ENCODE results near the gene MEIS2.

MEIS2 gene

GRCh38 chr15:37105889-37106288 lies 5.5 kb upstream of the MEIS2 start:
- H3K9ac ChIP-seq (ENCODE audit: low read length in 2 of 2): no peak overlapping the region
- peaks cover 0 to 21% of the 10 kb centered on the region in 2 donors for H3K27me3 ChIP-seq (ENCODE audit: control insufficient read depth in 1 of 2, insufficient read depth in 2 of 2, low read length in 2 of 2)

GRCh38 chr15:37105029-37105428 lies 4.7 kb upstream of the MEIS2 start:
- H3K4me3 ChIP-seq (ENCODE audit: low read length in 2 of 2): peak overlapping the region in 1 of 2 donors; percentile 57
- no peaks in the 10 kb centered on the region for H3K36me3 ChIP-seq (ENCODE audit: control insufficient read depth in 2 of 2, insufficient read depth in 2 of 2, low read length in 2 of 2)
- H3K9ac ChIP-seq (ENCODE audit: low read length in 2 of 2): no peak overlapping the region
- peaks cover 1% of the 10 kb centered on the region for H3K4me1 ChIP-seq (ENCODE audit: control insufficient read depth, insufficient read depth, low read length)
- peaks cover 0 to 16% of the 10 kb centered on the region in 2 donors for H3K27me3 ChIP-seq (ENCODE audit: control insufficient read depth in 1 of 2, insufficient read depth in 2 of 2, low read length in 2 of 2)
- H3K27ac ChIP-seq (ENCODE audit: low read length): peak overlapping the region; percentile 92
- no peaks in the 10 kb centered on the region for H3K9me3 ChIP-seq (ENCODE audit: control insufficient read depth in 2 of 2, low read length in 2 of 2)

More at GRCh38 chr15:37105889-37106288, 5.5 kb upstream of the MEIS2 start:
- Histone ChIP-seq H3K27ac (ENCODE audit: low read length) (peak overlapping the region; percentile 92), H3K36me3 (ENCODE audit: control insufficient read depth in 2 of 2, insufficient read depth in 2 of 2, low read length in 2 of 2) (no peaks in the 10 kb centered on the region), H3K4me1 (ENCODE audit: control insufficient read depth, insufficient read depth, low read length) (peaks cover 6% of the 10 kb centered on the region), H3K4me3 (ENCODE audit: low read length in 2 of 2) (peak overlapping the region in 1 of 2 donors; percentile 35), H3K9me3 (ENCODE audit: control insufficient read depth in 2 of 2, low read length in 2 of 2) (no peaks in the 10 kb centered on the region)

GRCh38 chr15:37104424-37104981 lies 4.2 kb upstream of the MEIS2 start:
- H3K27me3 ChIP-seq (ENCODE audit: control insufficient read depth in 1 of 2, insufficient read depth in 2 of 2, low read length in 2 of 2): peaks cover 0 to 11% of the 10 kb centered on the region in 2 donors
- H3K27ac ChIP-seq (ENCODE audit: low read length): peak overlapping the region; percentile 92
- no peak overlapping the region for H3K9ac ChIP-seq (ENCODE audit: low read length in 2 of 2)
- no peaks in the 10 kb centered on the region for H3K4me1 ChIP-seq (ENCODE audit: control insufficient read depth, insufficient read depth, low read length)
- H3K9me3 ChIP-seq (ENCODE audit: control insufficient read depth in 2 of 2, low read length in 2 of 2): no peaks in the 10 kb centered on the region
- no peaks in the 10 kb centered on the region for H3K36me3 ChIP-seq (ENCODE audit: control insufficient read depth in 2 of 2, insufficient read depth in 2 of 2, low read length in 2 of 2)
- peak overlapping the region in 1 of 2 donors; percentile 57 for H3K4me3 ChIP-seq (ENCODE audit: low read length in 2 of 2)

DNA sequence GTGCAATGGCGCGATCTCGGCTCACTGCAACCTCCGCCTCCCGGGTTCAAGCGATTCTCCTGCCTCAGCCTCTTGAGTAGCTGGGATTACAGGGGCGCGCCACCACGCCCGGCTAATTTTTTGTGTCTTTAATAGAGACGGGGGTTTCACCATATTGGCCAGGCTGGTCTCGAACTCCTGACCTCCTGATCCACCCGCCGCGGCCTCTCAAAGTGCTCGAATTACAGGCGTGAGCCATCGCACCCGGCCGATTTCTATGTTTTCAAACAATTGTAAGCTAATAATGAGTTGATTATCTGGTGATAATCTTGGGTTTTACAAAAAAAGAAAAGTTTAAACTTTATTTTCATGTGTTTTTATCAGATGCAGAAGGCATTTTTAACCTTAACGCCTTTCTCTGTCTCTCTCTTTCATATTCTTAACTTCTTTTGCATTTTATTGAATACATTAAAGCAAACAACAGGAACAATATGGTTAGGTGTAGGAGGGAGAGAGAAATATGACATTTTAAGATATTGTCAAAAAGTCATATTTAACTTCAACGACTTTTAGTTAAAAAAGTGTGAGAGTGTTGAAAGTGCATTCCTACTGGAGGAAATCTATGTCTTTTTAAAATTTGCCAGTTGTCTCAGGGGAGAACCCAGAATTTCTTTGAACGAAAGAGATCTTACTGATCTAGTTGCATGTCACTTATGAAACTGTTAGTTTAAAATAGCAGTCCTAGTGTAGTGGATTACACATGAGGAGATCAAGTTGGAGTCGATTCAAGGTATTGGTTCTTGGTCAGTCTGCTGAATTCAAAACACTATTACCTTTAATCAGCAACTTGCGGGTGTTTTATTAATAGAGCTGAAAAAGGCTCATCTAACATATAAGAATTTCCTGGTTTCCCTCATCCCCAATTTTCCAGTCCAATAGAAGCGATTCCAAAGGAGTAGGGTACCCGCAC lies 3.4 kb upstream of the MEIS2 start:
- no peaks in the 10 kb centered on the region for H3K36me3 ChIP-seq (ENCODE audit: control insufficient read depth in 2 of 2, insufficient read depth in 2 of 2, low read length in 2 of 2)
- H3K9ac ChIP-seq (ENCODE audit: low read length in 2 of 2): peak overlapping the region in 1 of 2 donors; percentile 29
- H3K4me1 ChIP-seq (ENCODE audit: control insufficient read depth, insufficient read depth, low read length): no peaks in the 10 kb centered on the region
- peaks cover 0 to 9% of the 10 kb centered on the region in 2 donors for H3K27me3 ChIP-seq (ENCODE audit: control insufficient read depth in 1 of 2, insufficient read depth in 2 of 2, low read length in 2 of 2)
- H3K9me3 ChIP-seq (ENCODE audit: control insufficient read depth in 2 of 2, low read length in 2 of 2): no peaks in the 10 kb centered on the region
- H3K4me3 ChIP-seq (ENCODE audit: low read length in 2 of 2): peak overlapping the region in 1 of 2 donors; percentile 91
- peak overlapping the region; percentile 92 for H3K27ac ChIP-seq (ENCODE audit: low read length)

DNA sequence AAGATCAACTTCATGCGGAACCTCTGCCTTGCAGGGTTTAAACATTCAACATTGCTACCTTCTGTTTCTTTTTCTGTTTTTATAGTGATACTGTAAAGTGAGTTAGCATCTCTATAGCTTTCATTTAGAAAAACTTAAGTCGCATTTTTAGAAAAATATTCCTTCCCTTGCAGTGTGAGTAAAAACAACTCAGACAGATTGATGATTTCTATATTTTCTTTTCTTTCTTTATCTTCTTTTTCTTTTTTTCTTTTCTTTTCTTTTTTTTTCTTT lies 2.8 kb upstream of the MEIS2 start:
- Histone ChIP-seq H3K9ac (ENCODE audit: low read length in 2 of 2) (peak overlapping the region in 1 of 2 donors; percentile 62), H3K4me1 (ENCODE audit: control insufficient read depth, insufficient read depth, low read length) (no peaks in the 10 kb centered on the region), H3K27ac (ENCODE audit: low read length) (peak overlapping the region; percentile 92), H3K27me3 (ENCODE audit: control insufficient read depth in 1 of 2, insufficient read depth in 2 of 2, low read length in 2 of 2) (peaks cover 0 to 9% of the 10 kb centered on the region in 2 donors), H3K4me3 (ENCODE audit: low read length in 2 of 2) (peak overlapping the region; percentile 65 to 91), H3K36me3 (ENCODE audit: control insufficient read depth in 2 of 2, insufficient read depth in 2 of 2, low read length in 2 of 2) (no peaks in the 10 kb centered on the region), H3K9me3 (ENCODE audit: control insufficient read depth in 2 of 2, low read length in 2 of 2) (no peaks in the 10 kb centered on the region)

DNA sequence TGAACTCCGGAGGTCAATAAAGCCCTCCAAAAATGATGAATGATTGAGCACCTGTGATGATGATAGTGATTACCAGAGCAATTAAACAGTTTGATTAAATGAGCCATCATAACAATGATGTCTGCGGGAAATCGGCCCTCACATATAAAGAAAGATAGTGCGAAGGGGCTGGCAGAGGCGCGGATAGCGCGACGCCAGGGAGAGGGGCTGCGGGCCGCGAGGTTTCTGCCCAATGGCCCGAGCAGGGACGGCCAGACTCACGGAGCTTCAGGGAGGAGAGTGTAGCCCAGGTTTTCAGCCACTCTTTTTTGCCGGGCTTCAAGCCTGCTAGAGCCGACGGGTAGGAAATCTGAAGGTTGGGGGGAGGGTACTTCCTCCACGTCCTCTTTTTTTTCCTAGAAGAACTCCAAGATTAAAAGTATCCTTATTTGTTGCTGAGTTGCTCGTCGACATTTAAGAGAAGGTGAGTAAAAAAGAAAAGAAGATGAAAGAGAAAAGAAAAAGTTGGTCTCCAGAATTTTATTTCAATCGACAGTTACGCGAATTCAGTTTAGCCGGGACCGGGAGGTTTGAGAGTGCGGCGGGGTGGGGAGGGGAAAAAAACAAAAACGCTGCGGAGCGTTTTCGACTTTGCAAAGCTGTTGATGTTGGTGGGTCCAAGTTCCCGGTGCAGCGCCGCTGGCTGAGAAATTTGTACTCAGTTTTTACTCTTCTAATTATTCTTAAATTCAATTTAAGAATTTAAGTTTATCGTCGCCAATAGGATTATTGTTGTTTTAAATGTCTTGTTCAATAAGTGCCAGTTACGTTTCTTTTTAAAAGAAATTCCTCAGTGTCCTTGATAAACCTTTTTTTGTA lies 2.2 kb upstream of the MEIS2 start:
- H3K4me1 ChIP-seq (ENCODE audit: control insufficient read depth, insufficient read depth, low read length): peaks cover 4% of the 10 kb centered on the region
- H3K4me3 ChIP-seq (ENCODE audit: low read length in 2 of 2): peak overlapping the region; percentile 65 to 91
- peak overlapping the region; percentile 53 to 76 for H3K9ac ChIP-seq (ENCODE audit: low read length in 2 of 2)
- H3K9me3 ChIP-seq (ENCODE audit: control insufficient read depth in 2 of 2, low read length in 2 of 2): no peaks in the 10 kb centered on the region
- peaks cover 0 to 5% of the 10 kb centered on the region in 2 donors for H3K27me3 ChIP-seq (ENCODE audit: control insufficient read depth in 1 of 2, insufficient read depth in 2 of 2, low read length in 2 of 2)
- H3K27ac ChIP-seq (ENCODE audit: low read length): peak overlapping the region; percentile 92
- no peaks in the 10 kb centered on the region for H3K36me3 ChIP-seq (ENCODE audit: control insufficient read depth in 2 of 2, insufficient read depth in 2 of 2, low read length in 2 of 2)

- peak overlapping the region; percentile 91 to 96 for H3K4me3 ChIP-seq (ENCODE audit: low read length in 2 of 2)
- peak overlapping the region; percentile 91 to 95 for H3K9ac ChIP-seq (ENCODE audit: low read length in 2 of 2)
- H3K9me3 ChIP-seq (ENCODE audit: control insufficient read depth in 2 of 2, low read length in 2 of 2): no peaks in the 10 kb centered on the region
- no peaks in the 10 kb centered on the region for H3K36me3 ChIP-seq (ENCODE audit: control insufficient read depth in 2 of 2, insufficient read depth in 2 of 2, low read length in 2 of 2)
- peaks cover 0 to 2% of the 10 kb centered on the region in 2 donors for H3K27me3 ChIP-seq (ENCODE audit: control insufficient read depth in 1 of 2, insufficient read depth in 2 of 2, low read length in 2 of 2)
- H3K27ac ChIP-seq (ENCODE audit: low read length): peak overlapping the region; percentile 94
- H3K4me1 ChIP-seq (ENCODE audit: control insufficient read depth, insufficient read depth, low read length): peaks cover 9% of the 10 kb centered on the region
These were observed 1.6 kb upstream of the MEIS2 start for GRCh38 chr15:37101980-37102304.

DNA sequence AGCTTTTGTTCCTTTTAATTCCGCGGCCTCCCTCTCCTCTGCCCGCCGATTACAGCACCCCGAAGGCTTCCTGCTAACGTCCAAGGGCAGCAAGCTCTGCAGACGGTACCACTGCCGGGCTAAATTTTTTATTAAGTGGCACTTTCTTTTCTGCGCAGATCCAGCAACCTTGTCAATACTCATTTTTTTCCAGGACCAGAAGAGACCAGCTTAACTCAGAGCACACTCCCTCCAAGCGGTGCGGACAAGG lies 542 bp upstream of the MEIS2 start:
- Histone ChIP-seq H3K36me3 (ENCODE audit: control insufficient read depth in 2 of 2, insufficient read depth in 2 of 2, low read length in 2 of 2) (no peaks in the 10 kb centered on the region), H3K9me3 (ENCODE audit: control insufficient read depth in 2 of 2, low read length in 2 of 2) (no peaks in the 10 kb centered on the region), H3K27me3 (ENCODE audit: control insufficient read depth in 1 of 2, insufficient read depth in 2 of 2, low read length in 2 of 2) (no peaks in the 10 kb centered on the region), H3K9ac (ENCODE audit: low read length in 2 of 2) (peak overlapping the region; percentile 91 to 95), H3K4me3 (ENCODE audit: low read length in 2 of 2) (peak overlapping the region; percentile 91 to 96), H3K27ac (ENCODE audit: low read length) (peak overlapping the region; percentile 94), H3K4me1 (ENCODE audit: control insufficient read depth, insufficient read depth, low read length) (peaks cover 17% of the 10 kb centered on the region)

DNA sequence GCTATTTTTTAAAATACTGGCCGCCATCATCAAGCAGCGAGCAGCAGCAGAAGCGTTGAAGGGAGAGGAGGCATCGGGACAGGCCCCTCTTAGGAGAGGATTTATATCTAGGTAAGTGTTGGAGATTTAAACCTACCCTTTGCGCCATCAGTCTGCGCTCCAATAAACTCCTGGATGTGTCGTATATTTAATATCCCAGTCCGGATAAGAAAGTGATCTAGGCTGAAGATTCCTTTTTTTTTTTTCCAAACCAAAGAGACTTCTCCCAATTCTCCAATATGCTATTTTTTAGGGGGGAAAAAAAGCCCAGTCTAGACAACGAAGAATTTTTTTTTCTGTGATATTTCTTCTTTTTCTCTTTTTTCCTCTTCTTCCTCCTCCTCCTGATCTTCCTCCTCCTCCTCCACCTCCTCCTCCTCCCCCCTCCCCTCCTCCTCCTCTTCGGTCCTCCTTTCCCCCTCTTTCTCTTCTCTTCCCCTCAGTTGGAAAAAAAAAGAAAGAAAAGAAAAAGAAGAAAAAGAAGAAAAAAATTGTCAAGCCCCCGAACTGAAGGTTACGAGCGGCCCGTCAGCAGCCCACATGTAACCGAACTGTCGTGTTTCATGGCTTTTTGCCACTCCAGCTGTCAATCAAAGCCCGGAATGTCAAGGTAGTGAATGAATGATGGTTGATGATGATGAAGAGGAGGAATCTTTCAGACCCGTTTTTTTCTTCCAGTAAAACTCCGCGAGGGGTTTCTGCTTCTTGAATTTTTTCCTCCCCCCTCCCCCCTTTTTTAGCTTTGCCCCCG lies 835 bp downstream of the MEIS2 start:
- Histone ChIP-seq H3K4me1 (ENCODE audit: control insufficient read depth, insufficient read depth, low read length) (peaks cover 25% of the 10 kb centered on the region), H3K27ac (ENCODE audit: low read length) (peak overlapping the region; percentile 90)

More for the DNA sequence above, 835 bp downstream of the MEIS2 start:
- Histone ChIP-seq H3K4me3 (ENCODE audit: low read length in 2 of 2) (peak overlapping the region; percentile 91 to 95), H3K9me3 (ENCODE audit: control insufficient read depth in 2 of 2, low read length in 2 of 2) (no peaks in the 10 kb centered on the region), H3K27me3 (ENCODE audit: control insufficient read depth in 1 of 2, insufficient read depth in 2 of 2, low read length in 2 of 2) (no peaks in the 10 kb centered on the region), H3K36me3 (ENCODE audit: control insufficient read depth in 2 of 2, insufficient read depth in 2 of 2, low read length in 2 of 2) (no peaks in the 10 kb centered on the region), H3K9ac (ENCODE audit: low read length in 2 of 2) (peak overlapping the region; percentile 93)

Measured in stomach smooth muscle (tissue), 2 donors.